ENCODE measurements around the gene CASK.

DNA sequence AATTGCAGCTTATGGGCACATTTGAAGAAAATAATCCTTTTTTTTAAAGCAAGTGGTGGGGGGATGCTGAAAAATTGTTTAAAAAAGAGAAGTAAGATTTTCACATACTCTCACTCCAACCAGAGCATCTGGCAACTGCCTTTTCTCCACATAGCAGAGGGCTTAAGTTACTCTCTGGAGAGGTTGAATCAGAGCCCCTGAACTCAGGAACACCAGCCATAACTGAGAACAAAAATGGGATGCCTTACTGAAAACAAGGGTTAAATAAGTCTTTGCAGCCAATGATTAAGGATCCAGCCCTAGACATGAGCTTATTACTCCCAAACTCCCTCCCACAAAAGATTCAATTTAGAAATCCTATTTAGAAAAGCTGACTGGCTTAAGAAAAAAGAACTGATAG is 27.5 kb downstream of the CASK start:
- TF ChIP-seq, protein P1, sequence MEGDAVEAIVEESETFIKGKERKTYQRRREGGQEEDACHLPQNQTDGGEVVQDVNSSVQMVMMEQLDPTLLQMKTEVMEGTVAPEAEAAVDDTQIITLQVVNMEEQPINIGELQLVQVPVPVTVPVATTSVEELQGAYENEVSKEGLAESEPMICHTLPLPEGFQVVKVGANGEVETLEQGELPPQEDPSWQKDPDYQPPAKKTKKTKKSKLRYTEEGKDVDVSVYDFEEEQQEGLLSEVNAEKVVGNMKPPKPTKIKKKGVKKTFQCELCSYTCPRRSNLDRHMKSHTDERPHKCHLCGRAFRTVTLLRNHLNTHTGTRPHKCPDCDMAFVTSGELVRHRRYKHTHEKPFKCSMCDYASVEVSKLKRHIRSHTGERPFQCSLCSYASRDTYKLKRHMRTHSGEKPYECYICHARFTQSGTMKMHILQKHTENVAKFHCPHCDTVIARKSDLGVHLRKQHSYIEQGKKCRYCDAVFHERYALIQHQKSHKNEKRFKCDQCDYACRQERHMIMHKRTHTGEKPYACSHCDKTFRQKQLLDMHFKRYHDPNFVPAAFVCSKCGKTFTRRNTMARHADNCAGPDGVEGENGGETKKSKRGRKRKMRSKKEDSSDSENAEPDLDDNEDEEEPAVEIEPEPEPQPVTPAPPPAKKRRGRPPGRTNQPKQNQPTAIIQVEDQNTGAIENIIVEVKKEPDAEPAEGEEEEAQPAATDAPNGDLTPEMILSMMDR (IDR thresholded peaks at IDR 0.05): no peak
- no peak for TF ChIP-seq POLR2A (IDR thresholded peaks at IDR 0.05)

Data from Peyer's patch (tissue), 4 donors.